Activated CD8-positive, alpha-beta memory T cell treated with anti-CD3 and anti-CD28 coated beads for 1 hour (primary cell): ENCODE data around the gene COL18A1.
"Not testable (repeated sequence)": the region's sequence is repeated elsewhere in the genome, so short reads cannot be mapped to it uniquely, and the experiment has no call there.

Experiments used
- DNase-seq, 2 donors: peaks; one replicate each; pipeline ENCODE4 v3.0.0-alpha.2; 2020; ENCODE audit warnings: low read depth in 1 of 2; ENCODE audit errors: extremely low read depth in 1 of 2

COL18A1 gene

DNA sequence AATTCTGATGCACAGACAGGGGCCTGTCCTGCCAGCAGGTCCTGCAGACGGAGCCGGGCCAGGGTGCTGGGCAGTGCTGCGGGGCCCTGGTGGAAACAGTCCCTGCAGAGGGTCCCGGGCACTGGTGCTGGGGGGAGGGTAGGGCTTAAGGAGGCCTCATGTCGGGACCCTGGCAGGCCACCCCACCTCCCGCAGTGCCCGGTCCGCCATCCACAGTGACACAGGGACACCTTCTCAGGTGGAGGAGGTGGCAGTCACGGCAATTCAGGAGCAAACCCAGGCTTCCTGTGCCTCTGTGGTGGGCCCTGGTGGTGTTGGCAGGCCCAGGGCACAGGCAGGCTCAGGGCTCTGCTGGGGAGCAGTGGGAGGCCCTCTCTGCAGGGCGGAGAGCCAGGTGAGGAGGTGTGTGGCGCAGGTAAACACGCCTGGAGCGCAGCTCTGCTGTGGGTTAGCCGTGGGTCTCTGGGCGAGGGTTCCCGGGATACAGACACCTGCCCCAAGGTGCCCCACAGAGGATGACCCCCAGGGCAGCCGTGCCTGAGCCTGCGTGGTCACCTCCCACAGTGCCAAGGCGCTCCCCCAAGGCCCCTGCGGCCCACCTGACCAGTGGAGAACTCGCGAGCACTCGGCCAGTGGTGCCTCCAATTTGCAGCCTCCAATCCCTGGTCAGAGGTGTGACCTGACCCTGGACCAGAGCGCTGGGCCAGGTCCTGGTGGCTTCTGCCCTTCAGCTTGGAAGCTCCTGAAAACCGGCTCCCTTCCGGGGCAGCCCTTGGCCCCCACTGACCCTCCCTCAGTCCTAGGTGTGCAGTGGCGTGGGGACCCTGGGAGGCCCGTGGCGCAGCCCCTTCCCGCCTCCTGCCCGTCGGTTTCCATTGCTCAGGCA, 19.2 kb downstream of the COL18A1 start:
- no peak for DNase-seq

DNA sequence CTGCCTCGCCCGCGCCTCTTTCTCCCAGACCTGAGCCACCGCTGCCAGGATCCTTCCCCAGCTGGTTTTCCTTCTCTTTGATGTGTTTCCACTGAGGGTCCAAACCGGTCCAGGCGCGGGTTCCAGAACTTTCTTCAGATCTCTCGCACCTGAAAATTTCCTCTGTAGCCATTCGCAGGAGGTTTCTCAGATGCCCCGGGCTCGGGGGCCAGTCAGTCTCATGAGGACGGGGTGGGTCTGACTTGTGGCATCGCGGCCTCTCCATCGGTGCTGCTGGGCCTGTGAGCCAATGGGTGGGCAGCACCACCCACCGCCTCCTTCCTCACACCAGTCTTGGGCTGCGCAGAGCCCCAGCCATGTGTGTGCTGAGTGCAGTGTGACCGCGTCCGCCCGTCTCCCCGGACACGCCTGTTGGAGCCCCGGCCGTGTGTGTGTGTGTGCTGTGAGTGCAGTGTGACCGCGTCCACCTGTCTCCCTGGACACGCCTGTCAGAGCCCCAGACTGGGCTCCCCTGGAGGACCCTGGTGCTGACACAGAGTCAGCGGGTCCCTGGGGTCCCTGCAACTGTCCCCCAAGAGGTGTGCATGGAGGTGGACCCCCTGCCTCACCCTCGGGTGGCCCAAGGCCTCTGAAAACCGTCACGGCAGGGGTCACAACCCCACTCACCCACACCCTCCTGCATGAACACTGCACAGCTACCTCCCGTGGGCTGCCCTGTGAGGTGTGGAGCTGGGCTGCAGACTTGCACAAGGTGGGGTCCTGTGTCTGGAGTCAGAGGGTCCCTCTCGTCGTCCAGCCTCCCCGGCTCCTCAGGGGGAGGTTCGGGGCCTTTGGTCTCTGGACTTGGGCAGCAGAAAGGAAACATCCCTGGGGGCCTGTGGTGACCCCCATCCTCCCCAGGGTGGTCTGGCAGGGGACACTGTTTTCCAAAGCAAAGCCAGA, 20.2 kb downstream of the COL18A1 start:
- DNase-seq = no peak

DNA sequence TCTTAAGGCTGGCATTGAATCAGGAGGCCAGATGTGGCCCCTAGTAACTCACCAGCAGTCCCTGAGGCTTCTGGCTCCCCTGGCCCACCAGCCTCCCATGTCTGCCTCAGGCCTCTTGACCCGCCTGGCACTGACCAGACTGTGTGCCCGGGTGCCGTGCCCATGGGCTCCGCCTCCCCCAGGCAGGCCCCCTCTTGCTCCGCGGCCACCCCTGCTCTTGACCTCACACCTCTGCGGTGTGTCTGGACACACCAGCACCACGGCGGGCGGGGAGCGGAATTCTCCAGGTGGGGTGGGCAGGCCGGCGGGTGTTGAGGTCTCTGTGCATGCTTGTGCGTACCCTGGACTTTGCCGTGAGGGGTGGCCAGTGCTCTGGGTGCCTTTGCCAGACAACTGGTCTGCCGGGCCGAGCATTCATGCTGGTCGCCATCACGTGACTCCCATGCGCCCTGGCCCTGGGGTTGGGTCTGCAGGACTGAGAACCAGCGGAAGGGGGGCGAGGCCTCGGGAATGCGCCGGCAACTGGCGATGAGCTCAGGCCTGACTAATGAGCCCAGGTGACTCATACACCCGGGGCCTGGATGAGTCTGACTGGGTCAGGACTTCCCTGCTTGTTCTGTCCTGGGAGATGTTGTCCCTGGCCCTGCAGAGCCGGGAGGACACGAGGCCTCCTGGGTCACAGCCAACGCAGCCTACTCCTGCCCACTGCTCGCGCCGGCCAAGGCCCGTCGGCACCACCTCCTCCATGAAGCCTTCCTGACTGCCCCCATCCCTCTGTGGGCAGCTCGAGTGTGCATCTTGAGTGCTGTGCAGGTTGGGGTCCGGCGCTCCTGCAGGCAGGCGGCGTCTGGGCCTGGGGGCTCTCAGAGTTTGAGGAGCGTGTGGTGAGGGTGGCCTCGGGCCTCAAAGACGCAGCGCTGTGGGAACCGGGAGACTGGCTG, 22.6 kb downstream of the COL18A1 start:
- DNase-seq = no peak

DNA sequence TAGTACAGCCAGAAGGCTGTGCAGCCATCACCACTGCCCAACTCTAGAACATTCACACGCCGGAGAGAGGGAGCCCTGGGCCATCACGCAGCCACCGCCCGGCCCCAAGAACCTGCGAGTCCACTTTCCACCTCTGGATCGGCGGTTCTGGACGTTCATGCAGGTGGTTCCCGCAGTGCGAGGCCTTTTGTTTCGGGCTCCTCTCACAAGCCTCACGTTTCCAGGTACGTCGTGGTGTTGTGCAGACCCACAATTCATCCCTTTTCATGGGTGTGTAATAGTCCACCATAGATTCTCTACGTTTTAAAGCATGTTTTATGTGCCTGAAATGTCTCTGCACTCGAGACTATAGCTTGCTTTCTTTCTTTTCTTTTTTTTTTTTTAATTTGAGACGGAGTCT, 23.6 kb downstream of the COL18A1 start:
- no peak for DNase-seq

DNA sequence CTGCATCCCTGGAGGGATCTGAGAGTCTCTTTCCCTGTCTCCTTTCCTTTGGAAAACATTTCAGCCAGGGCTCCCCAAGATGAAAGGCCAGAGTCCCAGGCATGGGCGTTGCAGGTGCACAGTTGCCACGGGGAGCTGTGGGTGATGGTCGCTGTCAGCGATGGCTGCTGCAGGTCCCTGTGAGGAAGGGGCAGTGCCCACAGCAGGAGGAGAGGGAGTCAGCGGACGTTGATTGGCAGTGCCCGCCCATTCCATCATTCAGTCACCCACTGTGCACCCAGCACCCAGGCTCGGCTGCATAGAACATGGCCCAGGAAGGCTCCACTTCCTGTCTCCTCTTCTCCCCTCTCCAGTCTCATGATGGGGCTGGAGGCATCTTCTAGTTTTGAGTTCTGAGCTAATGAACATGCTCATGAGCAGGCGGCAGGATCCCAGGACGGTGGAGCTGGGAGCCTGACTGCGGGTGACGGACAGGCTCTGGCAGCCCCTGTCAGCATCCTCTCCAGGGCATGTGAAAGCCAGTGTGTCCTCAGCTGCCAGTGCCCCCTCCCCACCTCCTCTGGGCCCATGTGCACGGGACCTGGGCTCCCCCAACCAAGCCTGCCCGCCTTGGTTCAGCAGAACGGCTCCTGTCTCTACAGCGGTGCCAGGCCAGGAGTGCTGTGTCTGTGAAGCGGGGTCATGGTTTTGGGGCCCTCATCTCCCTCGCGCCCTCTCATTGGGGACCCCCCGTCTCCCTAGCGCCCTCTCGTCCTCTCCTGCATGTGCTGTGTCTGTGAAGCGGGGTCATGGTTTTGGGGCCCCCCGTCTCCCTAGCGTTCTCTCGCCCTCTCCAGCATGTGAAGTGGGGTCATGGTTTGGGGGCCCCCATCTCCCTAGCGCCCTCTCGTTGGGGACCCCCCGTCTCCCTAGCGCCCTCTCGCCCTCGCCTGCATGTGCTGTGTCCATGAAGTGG, 24.5 kb downstream of the COL18A1 start:
- no peak for DNase-seq

DNA sequence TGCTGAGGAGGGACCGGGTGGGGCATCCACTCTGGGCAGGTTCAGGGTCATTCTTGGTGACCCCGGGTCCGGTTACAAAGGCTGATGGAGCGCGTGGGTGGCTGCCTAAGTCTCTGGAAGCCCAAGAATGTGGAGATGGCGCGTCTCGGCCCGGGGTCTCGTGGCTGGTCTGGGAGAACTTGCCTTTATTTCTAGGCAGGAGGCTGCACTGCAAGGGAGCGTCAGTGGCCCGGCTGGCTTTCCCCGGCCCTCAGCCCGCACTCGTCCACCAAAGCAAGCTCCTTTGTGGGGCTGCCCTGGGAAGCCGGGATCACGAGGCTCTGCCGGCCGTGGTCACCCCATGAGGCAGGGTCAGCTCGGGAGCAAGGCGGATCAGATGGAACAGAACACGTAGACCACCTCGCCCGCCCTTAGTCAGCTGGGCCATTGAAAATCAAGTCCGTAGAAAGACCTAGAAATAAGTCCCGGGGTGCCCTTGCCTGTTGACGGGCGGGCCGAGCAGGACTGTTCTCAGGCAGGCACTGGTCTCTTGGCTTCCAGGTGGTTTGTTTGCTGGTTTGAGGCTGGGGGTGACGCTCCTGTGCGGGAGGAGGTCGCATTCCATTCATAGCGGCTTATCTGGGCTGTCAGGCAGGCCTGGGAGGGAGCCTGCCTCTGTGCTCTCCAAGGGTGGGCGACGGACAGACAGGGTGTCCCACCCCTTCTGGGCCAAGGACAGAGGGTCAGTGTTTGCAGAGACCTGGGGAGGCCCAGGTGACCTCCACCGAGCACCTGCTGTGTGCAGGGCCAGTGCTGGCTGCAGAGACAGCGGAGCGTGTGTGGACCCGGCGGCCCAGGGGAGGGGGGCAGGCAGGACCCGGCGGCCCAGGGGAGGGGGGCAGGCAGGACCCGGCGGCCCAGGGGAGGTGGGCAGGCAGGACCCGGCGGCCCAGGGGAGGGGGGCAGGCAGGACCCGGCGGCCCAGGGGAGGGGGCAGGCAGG, 25.8 kb downstream of the COL18A1 start:
- DNase-seq = no peak

DNA sequence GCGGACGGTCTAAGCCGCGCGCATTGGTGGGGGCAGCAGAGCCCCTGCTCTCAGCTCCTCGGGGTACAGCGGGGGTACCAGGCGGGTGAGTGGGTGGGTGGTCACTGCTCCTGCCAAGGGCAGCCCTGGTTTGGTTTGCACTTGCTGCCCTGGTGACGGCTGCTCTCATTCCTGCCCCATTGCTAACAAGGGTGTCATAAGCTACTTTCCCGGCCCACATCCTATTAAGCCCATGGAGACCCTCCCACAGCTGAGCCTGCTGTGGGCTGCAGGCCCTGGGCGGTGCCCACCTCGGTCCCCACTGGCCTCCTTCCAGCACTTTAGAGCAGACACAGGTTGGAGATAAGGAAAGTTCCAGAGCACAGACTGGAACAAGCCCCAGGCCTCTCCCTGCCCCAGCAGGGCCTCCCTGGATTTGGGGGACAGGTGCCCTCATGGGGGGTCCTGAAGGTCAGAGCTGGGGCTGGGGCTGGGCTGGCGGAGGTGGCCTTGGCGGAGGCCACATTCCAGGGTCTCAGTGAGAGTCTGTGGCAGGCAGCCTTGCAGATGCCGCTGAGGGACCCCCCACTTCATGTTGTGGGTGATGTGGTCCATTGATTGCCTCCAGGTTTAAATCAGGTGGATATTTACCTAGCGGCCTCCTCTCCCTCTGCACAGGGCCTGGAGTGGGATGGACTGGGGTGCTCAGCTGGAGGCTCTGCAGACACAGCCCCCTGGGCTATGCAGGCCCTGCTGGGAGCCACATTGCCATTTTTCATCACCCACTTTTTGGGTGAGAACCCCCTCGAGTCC, 27.0 kb downstream of the COL18A1 start:
- no peak for DNase-seq

DNA sequence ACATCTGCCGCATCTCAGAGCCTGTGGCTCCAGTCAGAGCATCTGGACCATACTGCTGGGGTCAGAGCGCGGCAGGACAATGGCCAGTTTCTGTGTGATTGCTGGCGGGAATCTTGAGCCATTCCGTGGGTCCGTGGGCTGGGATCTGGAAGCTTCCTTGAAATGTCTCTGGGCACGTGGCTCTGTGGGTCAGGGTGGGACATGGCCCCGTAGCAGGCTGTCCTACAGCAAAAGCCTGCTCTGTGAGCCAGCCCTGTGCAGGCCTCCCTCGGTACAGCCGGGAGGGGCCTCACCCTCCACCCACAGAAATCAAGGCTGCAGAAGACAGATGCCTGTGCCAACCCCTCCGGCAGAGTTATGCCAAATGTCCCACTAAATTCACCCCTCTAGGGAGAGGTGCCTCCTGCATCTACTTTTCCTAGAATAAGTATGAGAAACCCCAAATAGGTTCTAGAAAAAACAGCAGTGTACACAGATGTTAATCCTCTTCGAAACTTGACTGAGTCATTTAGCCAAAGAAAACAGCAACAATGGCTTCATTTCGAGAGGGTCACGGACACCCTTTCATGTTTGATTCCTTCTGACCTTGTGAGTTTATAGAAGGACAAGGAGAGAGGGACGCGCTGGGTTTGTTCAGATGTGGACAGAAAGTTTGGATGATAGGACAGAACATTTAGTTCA, 27.8 kb downstream of the COL18A1 start:
- DNase-seq = no peak

DNA sequence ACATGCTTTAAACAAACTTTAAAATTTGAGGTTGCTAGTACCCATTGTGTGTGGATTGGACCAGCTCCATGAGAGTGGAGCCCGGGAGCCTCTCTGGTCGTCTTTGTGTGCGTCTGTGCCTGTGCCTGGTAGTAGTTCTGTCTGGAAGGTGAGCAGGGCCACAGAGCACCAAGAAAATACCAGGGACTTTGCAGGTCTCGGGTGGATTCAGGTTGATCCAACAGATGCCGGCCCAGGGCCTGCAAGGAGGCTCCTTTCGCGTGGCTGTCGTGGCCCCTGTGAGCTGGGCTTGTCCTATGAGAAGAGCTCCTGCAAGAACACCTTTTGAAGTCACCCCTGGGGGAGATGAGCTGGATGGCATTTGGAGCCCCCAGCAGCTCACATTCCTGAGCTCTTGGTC, 28.3 kb downstream of the COL18A1 start:
- DNase-seq = no peak

DNA sequence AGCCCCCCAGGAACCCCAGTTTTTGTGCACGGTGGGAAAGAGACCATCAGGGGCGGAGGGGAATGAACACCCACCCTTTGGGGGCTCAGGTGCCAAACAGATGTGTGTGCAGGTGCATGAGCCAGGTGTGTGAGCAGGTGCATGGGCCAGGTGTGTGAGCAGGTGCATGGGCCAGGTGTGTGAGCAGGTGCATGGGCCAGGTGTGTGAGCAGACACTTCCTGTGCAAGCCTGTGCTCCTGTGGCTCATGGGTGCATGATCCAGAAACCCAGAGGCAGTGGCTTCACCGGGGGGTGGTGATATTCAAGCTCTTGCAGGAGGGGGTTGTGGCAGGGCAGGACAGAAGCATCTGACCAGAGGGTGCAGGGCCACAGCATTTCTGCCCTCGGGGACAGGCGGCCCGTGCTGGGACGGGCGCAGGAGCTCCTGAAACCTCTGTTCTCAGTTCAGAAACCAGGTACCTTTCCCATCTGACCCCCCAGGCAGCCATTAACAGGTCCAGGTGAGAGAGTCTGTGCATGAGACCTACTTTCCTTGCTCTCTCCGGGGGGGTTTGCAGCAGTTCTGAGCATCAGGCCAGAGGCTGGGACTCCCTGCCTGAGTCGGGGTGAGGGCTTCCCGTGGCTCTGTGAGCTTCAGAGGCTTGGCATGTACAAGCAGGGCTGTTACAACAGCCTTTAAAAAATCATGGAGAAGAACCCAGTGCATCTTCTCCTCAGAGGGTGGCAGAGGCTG, 29.1 kb downstream of the COL18A1 start:
- DNase-seq = no peak

DNA sequence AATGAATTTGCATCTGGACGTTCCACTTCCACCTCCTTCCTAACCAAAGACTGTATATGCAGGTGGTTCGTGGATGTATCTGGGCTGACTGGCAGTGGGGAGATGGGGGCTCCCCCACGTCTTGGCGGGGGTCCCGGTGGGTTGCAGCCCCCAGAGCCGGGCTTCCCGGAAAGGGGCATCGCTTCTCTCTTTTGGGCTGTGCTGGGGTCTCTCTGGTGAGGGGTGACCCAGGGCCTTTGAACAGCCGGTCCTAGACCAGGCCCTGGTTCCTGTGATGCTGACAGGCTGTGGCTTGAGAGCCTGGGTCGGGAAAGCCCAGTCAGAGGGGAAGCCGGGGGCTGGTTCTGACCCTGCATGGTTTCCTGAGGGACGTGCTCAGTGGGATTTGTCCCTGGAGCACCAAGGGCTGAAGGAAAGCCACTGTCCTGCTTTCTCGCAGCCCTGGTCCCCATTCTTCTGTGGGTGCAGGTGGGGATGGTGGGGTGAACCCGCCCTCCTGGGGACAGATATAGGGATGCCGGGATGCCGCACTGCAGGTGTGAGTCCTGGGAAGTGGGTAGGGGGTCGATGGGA, 29.8 kb downstream of the COL18A1 start:
- no peak for DNase-seq

DNA sequence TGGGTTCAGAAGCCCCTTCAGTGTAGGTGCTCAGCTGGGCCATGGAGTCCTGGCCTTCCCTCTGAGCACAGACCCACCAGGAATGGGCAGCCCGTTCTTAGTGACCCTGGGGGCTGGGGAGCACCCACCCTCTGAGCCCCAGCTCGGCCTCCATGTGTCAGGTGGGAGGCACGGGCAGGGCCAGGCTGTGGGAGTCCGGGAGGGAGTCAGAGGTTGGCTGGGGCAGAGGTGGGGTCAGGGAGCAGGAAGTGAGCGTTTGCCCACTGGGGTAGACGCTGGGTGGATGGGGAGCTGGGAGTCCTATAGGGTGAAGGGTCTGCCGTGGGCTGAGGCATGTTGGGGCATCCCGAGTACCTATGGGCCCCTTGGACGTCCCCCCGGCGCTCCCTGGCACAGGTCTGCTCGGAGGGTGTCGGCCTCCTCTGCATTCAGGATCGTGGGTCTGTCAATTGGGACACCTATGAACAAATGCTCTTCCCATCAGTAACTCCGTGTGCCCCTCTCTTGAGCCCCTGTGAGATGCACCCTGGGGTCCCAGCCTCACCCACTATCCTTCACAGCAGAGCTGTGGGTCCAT, 30.5 kb downstream of the COL18A1 start:
- DNase-seq = no peak

DNA sequence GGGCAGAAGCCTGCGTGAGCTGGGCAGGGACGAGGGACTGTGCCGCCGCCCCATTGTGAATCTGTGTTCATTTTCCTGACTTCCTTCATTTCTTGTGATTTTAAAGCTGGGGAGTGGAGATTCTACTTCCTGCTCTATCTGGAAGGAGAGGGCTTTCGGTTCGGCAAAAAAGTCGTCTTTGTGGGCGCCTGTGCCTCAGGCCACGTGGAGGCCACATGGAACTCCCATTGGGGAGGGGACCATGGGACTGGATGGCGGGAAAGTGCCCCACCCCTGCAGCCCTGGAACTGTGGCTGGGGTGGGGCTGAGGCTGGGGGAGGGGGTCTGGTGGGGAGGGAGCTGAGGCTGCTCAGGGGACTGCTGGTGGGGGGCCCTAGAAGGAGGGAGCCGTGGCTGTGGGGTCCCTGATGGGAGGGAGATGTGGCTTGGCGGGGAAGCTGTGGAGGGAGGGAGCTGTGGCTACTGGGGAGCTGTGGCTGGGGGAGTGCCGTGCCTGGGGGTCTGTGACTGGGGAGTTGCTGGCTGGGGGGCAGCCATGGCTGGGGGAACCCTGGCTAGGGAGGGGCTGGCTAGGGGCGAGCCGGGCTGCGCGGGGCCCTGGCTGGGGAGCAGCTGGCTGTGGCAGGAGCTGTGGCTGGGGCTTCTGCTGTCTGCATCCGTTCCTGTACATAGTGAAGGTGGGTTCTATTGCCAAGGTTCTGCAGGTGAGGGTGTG, 31.5 kb downstream of the COL18A1 start:
- DNase-seq = no peak

DNA sequence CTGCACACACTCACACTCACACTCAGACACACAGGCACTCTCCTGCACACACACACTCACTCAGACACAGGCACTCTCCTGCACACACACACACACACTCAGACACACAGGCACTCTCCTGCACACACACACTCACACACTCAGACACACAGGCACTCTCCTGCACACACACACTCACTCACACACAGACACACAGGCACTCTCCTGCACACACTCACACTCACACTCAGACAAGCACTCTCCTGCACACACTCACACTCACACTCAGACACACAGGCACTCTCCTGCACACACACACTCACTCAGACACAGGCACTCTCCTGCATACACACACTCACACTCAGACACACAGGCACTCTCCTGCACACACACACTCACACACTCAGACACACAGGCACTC, 32.9 kb downstream of the COL18A1 start:
- DNase-seq = not testable (repeated sequence)
